HL-60/S4 treated with phorbol 12-myristate 13-acetate at 8.2 ng/mL for 4 days and 3 days (cell line): ENCODE results near the gene LRRN2.
"Not testable (repeated sequence)": the region's sequence is repeated elsewhere in the genome, so short reads cannot be mapped to it uniquely, and the experiment has no call there.

Source experiments
- in situ Hi-C: fragments of 300-500 bp; cut with MboI; formaldehyde crosslinking; loops from 2 replicates; pipeline ENCODE4 v1.15.0; 2022; ENCODE audit warnings: low sequenced_read_pairs

Gene LRRN2

DNA sequence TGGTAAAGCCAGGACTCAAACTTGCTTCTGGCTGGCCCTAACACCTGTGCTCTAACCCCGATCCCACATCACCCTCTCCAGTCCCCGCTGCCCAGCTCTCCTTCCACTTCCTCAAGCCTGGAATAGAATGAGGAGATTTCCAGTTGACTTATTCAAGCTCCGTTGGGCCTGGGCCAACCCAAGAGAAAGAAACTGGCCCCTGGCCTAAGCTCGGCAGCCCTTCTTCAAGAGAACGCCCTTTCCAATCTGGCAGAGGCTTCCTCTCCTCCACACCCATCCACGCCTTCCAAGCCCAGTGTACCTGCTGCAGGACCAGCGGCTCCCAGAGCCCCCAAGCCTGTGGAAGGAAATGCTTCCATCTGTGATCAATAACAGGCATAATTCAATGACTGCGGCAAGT, 51.9 kb downstream of the LRRN2 start:
- in situ Hi-C loops: no loop called here

DNA sequence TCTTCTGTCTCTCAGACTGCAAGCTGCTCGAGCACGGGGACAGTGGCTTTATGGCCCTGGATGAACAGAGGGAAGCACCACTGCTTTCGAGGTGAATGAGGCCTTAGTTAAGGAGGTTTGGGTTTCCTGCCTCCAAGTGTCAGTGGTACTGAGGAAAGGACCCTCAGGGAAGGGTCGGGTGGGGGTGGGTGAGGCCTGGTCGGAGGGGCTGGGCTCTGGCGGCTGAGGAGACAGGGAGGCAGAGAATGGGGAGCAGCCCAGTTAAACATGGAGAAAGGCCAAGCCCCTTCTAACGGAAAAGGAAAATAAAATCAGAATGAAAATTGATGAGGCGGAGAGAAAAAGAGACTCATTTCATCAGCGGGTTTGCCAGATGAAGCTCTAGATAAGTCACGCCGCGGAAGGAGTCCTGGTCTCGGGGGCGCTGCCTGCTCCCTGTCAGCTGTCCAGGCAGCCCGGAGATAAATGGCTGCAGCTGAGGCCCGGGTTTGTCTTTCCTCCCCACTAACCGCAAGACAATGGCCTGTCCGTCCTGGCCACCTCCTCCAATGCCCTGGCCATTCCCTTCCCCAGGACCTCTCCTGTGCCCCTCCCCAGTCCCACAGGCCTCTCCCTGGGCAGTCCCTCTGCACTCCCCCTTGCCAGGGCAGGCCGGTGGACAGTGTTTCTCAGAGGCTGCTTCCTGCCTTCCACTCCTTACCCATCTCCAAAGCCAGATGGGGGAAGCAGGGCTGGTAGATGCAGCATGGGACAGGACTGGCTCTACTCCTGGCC, 55.2 kb downstream of the LRRN2 start:
- in situ Hi-C loops: no loop called here

DNA sequence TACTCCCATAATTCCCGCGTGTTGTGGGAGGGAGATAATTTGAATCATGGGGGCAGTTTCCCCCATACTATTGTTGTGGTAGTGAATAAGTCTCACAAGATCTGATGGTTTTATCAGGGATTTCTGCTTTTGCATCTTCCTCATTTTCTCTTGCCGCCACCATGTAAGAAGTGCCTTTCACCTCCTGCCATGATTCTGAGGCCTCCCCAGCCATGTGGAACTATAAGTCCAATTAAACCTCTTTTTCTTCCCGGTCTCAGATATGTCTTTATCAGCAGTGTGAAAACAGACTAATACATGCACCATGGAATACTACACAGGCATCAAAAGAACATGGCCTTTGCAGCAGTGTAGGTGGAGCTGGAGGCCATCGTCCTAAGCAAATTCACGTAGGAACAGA, 56.1 kb downstream of the LRRN2 start:
- in situ Hi-C loops: not testable (repeated sequence)

DNA sequence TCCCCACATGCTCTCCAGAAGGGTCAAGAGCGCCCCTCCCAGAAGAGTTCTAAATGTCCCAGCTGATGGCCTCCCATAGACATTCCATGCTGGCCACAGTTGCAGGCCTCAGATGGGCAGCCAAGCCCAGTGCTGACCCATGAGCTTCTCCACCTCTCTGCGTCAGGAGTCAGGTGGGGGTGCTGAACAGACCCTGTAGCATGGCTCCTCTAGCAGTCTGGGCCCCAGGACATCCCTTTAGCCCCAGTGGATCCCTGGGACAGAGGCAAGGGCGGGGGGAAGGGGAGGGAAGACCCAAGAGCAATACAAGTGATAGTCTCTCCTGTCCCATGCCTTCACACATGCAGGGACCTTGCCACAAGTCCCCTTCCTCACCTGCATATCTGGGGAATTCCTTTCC, 56.7 kb downstream of the LRRN2 start:
- in situ Hi-C loops: no loop called here

DNA sequence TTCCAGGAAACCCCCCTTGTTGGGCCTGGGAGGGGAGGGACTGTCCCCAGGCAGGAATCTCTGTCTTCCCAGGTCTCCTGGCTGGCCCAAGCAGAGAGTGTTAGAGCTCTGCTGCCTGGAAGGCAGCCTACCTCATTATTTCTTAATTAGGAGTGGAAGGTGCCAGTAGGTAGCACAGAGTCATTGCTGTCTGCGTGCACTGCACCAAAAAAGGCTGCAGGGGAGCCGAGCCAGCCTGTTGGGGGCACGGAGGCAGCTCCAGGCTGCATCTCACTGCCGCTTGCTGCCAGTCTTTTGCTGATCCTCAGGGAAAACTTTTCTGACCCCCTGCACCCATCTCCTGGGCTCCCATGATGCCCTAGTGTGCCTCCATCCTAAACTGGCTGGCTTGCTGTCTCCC, 58.1 kb downstream of the LRRN2 start:
- in situ Hi-C loops: no loop called here

DNA sequence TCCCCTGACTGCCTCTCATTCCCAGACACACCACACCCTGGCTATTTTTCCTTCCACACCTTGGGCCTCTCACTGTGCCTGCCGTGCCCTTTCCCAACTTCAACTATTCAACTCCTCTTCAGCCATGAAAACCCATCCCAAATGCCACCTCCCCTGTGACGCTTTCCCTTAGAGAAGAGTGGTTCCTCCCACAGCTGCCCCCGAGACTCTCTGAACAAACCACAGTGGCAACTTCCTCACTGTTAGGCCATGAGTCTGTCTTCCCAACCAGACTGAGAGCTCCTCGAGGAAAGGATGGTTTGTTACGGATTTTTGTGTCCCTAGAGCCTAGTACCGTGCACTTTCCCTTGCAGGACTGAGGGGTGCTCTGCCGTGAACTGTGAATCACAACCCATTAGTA, 59.2 kb downstream of the LRRN2 start:
- in situ Hi-C loops: no loop called here

DNA sequence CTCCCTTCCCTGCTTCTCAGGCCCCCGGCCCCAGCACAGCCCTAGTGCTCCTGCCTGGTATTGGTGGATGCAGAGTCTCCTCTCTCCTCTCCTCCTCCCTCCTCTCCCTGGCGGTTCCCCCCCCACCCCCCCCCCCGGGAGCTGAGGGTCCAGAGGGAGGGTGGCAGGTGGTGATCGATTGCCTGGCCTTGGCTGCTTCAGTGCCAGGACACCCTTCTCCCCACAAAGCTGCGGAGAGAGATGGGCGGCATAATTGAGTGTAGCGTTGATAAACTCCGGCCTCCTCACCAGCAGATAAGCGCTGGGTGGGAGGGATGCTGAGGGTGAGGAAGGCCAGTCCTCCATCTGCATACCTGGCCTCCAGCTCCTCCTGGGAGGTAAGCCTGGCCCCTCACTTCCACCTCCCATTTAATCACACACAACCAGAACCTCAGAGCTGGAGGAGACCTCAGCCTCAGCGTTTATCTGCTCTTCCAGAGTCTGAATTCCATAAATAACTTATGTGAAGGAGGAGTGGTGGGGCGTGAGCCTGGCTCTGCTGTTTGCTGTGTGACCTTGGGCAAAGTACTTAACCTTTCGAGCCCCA, 60.8 kb downstream of the LRRN2 start:
- in situ Hi-C loops: no loop called here

DNA sequence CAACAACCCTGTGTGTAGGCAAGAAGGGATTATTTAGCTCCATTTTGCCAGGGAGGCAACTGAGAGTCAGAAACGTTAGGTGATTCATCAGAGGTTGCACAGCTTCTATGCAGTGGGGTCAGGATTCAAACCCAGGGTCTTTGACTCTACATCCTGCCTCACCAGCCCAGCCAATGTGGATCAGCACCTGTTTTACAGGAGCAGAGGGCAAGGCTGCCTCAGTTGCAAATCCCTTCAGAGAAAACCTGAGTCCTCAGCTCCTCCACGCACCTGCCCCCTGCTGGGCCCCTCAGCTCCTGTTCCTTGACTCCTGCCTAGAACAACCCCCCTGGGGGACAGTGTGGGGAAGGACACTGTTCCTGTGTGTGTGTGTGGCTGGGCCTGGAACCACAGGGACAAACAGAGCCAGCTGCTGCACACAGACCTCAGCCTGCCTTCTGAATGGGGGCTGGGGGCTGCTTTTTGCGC, 61.6 kb downstream of the LRRN2 start:
- in situ Hi-C loops: no loop called here

DNA sequence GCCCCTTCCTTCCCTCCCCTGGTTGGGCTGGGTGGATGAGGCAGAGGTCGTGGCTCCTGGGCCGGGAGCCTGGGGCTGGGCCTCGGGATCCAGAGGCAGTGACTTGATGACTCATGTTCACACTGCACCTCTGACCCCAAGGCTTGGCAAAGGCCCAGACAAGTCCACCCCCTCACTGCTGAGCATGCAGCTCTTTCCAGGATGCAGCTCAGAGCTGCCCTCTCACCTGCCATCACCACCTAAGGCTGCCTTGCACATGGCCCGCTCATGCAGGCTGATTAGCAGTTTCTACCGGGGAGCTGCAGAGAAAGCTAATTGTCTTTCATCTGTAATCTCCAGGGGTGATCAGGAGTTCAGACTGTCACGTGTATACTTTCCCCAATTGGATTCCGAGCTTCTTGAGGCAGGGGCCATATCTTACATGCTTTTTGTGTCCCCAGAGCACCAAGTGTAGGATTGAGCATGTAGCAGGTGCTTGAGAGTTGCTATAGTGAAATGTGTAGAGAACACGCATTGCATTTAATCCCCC, 62.1 kb downstream of the LRRN2 start:
- in situ Hi-C loops: no loop called here

DNA sequence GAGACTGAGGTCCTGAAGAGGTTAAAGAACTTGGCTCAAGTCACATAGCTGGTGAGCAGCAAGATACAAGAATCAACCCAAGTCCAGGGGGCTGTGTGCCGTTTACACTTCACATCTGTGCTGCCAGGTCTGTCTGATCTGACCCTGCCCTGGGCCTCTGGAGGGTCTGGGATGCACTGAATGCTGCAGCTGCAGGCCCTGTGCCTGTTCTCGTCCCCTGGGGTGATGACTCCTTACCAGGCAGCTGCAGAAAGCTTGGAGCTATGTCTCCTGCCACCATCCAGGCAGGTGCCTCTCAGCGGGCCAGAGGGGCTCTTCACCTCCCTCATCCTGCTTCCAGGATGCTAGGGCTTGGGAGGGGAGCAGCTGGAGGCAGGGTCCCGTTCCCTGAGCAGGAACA, 63.5 kb downstream of the LRRN2 start:
- in situ Hi-C loops: no loop called here

DNA sequence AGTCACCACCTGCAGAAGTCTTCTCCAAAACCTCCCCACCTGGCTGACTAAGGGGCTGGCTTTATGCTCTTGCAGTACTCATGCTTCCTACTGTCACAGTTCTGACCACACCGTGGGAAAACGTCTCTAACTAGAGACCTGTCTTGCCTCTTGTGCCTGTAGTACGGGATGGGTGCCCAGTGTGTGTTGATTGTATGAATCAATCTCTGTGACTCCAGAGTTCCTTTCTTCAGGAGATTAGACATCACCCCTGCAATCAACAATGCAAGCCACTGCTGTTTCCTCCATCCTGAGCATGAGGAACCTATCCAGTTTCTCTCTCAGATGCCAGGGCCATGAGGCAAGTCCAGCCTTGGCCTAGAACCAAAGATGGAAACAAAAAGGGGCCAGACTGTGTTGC, 64.1 kb downstream of the LRRN2 start:
- in situ Hi-C loops: no loop called here

DNA sequence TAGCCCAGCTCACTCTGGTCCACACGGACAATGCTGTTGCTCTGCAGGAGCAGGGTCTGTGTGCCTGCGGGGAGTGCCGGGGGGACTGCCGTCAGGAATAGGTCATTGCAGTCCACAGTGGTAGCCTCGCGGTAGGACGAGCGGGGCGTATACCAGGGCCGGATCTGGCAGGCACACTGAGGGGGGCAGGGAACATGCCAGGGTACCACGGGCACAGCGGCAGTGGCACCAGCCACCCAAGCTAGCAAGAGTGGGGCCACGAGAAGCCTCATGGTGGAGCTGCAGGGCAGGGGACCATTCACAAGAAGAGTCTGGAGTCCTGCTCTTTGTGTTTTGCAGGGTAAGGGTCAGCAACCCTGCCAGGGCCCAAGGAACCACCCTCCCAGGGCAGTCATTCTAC, 65.8 kb downstream of the LRRN2 start:
- in situ Hi-C loops: no loop called here

DNA sequence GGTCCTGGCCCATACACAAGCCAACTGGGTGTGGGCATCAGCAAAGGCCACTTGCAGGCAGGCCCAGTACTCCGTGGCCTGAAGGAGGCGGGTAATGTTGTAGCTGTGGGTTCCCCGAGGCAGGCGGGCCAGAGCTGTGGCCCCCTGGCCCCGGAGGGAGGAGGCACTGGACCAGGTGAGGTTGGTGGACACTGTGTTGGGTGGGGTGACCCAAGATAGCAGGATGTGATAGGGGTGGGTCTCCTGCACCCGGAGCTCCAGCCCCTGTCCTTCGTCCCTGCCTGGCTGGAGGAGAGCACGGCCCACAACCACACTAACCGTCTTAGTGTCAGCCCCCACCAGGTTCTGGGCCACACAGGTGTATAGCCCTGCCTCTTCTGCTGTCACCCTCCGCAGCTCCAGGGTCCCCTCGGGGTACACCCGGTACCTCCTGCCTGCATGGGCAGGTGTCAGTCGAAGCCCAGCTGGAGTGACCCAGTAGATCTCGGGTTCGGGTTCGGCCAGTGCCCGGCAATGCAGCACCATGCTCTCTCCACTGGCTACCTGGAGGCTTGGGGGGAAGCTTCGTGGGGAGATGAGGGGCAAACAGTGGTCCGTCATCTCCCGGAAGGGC, 67.3 kb downstream of the LRRN2 start:
- in situ Hi-C loops: no loop called here

DNA sequence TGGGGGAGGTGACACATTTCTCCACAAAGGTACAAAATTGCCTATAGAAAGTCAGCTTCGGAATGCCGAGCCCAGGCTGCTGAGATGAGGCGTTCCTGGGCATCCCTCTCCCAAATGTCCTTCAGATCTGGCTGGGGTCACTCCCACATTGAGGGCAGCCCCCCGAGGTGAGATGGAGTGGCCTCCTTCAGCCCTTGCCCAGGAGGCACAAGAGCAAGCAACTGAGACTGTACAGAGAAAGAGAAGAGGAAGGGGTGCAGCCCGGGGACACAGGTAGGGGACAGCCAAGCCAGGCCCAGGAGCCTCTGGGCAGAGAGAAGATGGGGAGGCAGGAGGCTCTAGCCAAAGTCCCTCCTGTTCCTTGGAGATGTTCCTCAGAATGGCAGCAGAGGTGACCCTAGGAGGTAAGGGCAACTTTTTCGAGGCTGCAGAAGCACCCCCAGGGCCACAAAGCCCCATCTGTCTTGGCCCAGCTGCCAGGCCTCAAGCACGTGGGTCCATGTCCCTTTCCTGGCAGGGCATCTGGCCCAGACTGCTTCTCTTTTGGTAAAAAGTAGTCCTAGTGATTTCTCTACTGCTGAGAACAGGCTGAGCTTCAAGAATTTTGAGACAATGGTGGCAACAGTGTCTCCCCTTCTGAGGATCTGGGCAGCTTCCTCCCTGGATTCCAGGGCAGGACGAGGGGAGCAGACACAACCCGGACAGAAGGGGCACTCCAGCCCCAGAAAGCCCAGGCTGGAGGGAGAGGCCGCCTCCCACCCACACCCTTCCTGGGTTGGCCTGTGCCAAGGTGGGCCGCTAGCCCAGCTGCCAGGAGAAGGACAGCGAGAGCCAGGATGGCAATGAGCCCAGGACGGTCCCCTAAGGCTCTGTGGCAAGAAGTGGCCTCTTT, 68.0 kb downstream of the LRRN2 start:
- in situ Hi-C loops: no loop called here

DNA sequence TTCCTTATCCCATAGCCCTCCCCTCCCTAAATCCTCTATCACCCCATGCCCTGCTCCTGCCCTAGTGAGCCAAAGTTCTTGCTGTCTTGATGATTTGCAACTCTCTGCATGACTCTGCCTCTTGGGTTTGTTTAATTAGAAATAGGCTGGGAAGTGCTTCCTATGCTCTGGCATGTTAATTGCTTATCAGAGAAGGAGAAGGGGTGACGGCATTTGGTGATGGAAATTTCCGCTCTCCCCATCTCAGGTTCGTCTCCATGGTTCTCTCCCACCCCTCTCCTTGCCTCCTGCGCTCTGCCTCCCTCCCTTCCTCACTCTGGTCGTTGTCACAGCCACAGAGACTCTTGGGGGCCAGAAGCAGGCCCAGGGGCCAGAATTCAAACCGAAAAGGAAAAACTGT, 68.9 kb downstream of the LRRN2 start:
- in situ Hi-C loops: no loop called here

DNA sequence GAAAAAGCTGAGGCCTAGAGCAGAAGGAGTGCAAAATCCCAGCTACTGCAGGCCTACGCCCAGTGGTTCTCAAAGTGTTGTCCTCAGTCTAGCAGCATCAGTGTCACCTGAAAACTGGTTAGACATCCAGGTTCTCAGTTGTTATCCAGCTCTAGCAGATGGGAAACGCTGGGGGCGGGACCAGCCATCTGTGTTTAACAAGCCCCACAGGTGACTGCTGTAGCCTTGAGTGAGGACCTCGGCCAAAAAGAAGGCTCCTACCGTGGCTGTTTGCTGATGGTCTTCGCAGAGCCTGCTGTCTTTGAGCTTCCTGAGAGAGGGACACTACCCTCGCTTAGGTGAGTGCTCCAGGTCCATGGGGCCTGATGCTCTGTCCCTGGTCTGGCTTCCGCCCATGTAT, 69.7 kb downstream of the LRRN2 start:
- in situ Hi-C loops: no loop called here

DNA sequence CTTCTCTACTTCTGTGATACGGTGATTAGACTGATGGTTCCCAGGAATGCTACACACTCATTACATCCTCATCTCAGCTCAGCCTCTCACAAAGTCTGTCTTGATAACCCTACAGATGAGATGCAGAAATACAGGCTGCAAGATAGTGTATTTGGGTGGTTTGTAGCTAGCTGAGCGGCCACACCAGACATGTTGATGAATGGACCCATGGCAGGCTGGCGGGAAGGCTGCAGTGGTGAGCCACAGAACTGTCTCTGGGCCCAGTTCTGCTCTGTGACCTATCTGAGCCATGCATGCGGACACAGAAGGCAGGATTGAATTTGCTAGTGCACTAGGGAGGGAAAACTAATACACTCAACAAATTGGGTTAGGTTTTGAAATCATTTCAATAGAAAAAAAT, 71.9 kb downstream of the LRRN2 start:
- in situ Hi-C loops: no loop called here

DNA sequence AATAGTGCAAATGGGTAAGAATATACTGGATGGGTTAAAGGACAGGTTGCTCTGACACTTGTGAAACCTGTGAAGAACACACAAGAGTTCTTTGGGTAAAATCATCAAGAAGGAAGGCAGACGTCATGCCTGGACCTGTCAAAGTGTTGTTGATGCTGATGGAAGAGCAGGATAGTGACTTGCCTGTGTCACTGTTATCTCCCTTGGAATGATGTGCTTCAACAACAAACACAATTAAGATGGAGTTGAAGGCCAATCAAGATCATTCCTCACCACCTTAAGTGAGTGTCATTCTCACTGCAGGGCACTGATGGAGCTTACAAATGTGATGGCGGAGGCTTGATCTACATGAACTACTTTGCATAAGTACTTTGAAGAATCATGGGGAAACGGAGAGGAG, 73.2 kb downstream of the LRRN2 start:
- in situ Hi-C loops: no loop called here

DNA sequence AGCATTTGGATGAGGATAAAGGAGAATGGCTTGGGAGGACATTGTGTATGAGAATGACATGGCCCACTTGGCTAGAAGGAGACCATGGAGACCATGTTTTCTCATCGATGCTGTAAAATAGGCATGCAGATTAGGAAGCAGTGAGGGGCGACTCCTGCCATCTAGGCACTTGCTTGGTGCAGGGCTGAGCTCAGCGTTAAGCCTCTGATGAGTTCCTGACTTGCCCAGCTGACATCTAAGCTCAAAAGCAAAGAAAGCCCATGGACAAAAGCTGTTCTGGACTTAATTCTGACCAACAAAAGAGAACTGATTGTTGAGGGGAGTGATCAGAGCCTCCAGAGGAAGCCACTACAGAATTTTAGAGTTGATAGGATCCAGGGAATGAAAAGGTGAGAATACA, 74.5 kb downstream of the LRRN2 start:
- in situ Hi-C loops: no loop called here

DNA sequence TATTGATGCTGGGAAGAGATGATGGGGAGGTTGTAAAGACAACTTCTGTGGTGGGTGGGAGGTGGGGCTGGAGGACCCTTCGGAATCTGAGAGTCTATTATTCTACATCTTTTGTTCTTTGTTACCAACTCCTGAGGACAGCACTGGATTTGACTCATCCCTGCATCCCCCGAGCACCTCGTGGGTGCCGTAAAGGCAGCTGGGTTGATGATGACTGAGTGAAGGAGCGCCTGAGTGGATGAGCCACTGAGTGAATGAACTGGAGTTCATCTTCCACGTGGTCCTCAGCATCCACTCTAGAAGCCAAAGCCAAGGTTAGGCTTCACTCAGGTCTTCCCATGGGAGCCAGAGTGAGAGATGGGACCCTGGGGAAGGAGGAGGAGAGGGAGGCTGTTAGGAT, 77.6 kb downstream of the LRRN2 start:
- in situ Hi-C loops: no loop called here

DNA sequence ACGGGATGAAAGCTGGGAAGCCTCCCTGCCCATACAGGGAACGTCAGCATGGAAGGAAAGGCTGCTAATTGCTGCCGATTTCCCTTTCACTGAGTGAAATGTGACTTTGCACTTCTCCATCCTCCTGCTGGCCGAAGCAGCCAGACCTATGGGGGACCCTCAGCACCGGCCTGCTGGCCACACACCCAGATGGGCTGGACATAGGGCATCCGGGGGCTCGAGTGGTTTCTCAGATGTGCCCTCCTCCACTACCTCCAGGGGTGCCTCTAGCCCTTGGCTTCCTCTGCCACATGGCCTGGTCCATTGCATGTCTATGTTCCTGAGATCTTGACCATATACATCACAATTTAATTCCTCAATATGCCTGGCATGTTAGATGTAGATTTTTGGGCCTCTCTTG, 79.7 kb downstream of the LRRN2 start:
- in situ Hi-C loops: no loop called here
